BE2C (cell line): ENCODE data around the gene POC1A.

Experiments used
- DNase-seq: peaks from one replicate; pipeline ENCODE4 v3.0.0-alpha.2; 2020
- H3K27me3 ChIP-seq: fragments of 250-450 bp; sonication (Bioruptor Pico); 2 replicates; pipeline ENCODE4 v1.5.1; 2020; ENCODE audit warnings: mild to moderate bottlenecking
- H3K36me3 ChIP-seq: fragments of 250-450 bp; sonication (Bioruptor Pico); 2 replicates; pipeline ENCODE4 v1.5.1; 2020; ENCODE audit warnings: mild to moderate bottlenecking
- H3K4me1 ChIP-seq: fragments of 250-450 bp; sonication (Bioruptor Pico); 2 replicates; pipeline ENCODE4 v1.5.1; 2020
- H3K4me3 ChIP-seq: 2 replicates; pipeline ENCODE4 v1.5.1; 2011; ENCODE audit warnings: low read depth, low read length
- H3K9me3 ChIP-seq: fragments of 250-450 bp; sonication (Bioruptor Pico); 2 replicates; pipeline ENCODE4 v1.5.1; 2020
- TF ChIP-seq, protein P1 (sequence below): IDR thresholded peaks from 2 replicates; pipeline ENCODE4 v1.5.1; 2012; ENCODE audit warnings: mild to moderate bottlenecking, low read depth, low read length

The POC1A gene

DNA sequence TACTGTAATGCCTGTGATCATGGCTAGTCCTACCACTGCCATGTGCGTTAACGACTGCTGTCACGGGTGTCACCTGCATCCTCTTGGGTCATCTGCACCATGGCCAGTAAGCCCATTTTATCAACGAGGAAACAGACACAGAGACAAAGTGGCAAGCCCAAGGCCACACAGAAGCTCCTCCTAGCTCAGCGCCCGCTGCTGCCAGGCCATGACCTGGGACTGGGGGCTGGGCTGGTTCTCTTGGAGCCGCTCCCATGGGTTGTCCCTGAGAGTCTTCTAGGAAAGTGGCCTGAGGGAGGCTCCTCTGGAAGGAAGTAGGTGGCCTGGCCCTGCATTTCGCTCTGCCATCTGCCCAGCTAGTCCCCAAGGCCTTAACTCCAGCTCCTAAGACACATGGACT lies 102.8 kb downstream of the POC1A start:
- Histone ChIP-seq H3K9me3 (no peaks in the 10 kb centered on the region), H3K4me3 (no peak overlapping the region), H3K36me3 (peaks cover 52% of the 10 kb centered on the region), H3K4me1 (peaks cover 25% of the 10 kb centered on the region), H3K27me3 (no peaks in the 10 kb centered on the region)
- TF ChIP-seq, protein P1, sequence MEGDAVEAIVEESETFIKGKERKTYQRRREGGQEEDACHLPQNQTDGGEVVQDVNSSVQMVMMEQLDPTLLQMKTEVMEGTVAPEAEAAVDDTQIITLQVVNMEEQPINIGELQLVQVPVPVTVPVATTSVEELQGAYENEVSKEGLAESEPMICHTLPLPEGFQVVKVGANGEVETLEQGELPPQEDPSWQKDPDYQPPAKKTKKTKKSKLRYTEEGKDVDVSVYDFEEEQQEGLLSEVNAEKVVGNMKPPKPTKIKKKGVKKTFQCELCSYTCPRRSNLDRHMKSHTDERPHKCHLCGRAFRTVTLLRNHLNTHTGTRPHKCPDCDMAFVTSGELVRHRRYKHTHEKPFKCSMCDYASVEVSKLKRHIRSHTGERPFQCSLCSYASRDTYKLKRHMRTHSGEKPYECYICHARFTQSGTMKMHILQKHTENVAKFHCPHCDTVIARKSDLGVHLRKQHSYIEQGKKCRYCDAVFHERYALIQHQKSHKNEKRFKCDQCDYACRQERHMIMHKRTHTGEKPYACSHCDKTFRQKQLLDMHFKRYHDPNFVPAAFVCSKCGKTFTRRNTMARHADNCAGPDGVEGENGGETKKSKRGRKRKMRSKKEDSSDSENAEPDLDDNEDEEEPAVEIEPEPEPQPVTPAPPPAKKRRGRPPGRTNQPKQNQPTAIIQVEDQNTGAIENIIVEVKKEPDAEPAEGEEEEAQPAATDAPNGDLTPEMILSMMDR, result no peak
- DNase-seq, result no peak

DNA sequence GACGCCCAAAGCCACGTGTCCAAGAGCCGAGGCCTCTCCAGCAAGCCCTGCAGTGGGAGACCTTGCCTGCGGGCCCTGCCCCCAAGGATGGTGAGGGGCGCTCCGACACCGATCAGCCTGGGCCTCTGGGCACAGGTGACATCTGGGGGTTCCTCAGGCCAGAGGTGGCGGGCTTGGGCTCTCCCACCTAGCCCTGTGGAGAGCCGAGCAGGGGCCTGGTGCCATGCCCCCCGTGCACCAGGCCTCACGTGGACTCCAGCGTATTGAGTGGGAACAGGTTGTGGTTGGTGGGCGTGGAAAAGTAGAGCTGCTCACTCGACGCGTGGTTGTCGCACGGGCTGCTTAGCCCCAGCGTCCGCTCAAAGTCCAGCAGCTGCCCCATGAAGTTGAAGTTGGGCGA lies 103.7 kb downstream of the POC1A start:
- Histone ChIP-seq H3K4me3 (no peak overlapping the region), H3K27me3 (no peaks in the 10 kb centered on the region), H3K4me1 (peaks cover 31% of the 10 kb centered on the region), H3K9me3 (no peaks in the 10 kb centered on the region), H3K36me3 (peaks cover 52% of the 10 kb centered on the region)
- no peak for DNase-seq
- TF ChIP-seq, protein P1, result no peak

DNA sequence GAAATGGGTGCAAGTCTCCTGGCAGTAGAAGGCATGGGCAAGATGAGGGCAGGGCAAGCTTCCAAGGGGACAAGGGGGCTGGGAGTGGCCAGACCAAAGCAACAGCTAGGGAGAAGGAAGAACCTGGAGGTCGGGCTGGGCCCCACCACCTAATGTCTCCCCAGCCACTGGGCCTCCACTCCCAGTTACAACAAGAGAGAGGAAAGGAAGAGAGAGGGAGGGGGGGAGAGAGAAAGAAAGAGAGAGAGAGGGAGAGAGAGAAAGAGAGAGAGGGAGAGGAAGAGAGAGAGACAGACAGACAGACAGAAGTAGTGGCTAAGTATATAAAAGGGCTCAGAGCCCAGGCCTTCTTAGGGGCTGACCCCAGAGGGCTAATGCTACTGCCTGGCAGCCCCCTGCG lies 104.7 kb downstream of the POC1A start:
- no peak for DNase-seq
- Histone ChIP-seq H3K27me3 (no peaks in the 10 kb centered on the region), H3K9me3 (no peaks in the 10 kb centered on the region), H3K4me3 (no peak overlapping the region), H3K4me1 (peaks cover 36% of the 10 kb centered on the region), H3K36me3 (peaks cover 52% of the 10 kb centered on the region)
- TF ChIP-seq, protein P1, result no peak

DNA sequence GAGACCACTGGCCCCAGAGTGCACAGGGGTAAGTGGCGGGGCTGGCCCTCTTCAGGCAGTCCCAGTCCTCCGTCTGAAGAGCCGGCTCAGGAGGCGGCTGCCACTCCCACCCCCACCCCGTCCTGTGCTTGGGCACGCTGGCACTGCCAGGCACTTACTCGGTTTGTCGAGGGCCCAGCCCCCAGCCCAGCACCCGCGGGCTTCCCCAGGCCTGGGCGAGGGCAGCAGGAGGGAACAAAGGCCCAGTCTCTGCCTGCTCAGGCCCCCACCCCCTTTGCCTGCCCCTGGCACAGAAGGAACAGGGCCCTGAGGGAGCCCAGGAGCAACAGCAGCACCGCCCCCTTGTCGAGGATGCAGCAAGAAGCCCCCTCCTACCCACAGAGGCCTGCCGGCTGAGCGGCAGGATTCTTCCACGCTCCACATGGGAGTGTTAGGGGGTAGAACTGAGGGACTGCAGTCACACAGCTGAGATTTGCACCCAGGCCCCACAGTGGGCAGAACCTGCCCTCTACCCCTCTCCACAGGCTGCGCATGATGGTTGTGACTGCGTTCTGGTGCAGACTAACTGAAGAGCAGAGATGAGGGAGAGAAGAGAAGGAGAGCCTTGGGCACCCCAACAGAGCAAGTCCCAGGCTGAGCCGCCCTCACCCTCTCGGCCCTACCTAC lies 106.8 kb downstream of the POC1A start:
- TF ChIP-seq, protein P1, result no peak
- H3K4me3 ChIP-seq, result no peak overlapping the region
- no peak for DNase-seq
- peaks cover 35% of the 10 kb centered on the region for H3K36me3 ChIP-seq
- no peaks in the 10 kb centered on the region for H3K9me3 ChIP-seq
- H3K27me3 ChIP-seq, result no peaks in the 10 kb centered on the region
- peaks cover 27% of the 10 kb centered on the region for H3K4me1 ChIP-seq

DNA sequence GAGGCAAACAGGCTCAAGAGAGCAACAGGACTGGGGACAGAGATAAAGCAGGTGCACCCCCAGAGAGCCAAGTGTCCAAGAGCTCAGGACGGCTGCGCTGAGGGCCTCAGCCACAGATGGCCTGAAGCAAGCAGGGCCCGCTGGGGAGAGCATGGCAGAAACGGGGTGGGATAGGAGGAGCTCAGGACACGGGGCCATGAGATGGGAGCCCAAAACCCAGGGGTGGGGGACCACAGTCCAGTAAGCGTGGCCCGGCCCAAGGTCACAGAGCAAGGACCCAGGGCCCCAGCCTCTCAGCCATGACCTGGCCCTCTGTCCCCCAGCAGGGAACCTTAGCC lies 107.4 kb downstream of the POC1A start:
- Histone ChIP-seq H3K9me3 (no peaks in the 10 kb centered on the region), H3K4me1 (peaks cover 27% of the 10 kb centered on the region), H3K36me3 (peaks cover 29% of the 10 kb centered on the region), H3K27me3 (no peaks in the 10 kb centered on the region), H3K4me3 (no peak overlapping the region)
- TF ChIP-seq, protein P1, result no peak
- DNase-seq, result no peak

DNA sequence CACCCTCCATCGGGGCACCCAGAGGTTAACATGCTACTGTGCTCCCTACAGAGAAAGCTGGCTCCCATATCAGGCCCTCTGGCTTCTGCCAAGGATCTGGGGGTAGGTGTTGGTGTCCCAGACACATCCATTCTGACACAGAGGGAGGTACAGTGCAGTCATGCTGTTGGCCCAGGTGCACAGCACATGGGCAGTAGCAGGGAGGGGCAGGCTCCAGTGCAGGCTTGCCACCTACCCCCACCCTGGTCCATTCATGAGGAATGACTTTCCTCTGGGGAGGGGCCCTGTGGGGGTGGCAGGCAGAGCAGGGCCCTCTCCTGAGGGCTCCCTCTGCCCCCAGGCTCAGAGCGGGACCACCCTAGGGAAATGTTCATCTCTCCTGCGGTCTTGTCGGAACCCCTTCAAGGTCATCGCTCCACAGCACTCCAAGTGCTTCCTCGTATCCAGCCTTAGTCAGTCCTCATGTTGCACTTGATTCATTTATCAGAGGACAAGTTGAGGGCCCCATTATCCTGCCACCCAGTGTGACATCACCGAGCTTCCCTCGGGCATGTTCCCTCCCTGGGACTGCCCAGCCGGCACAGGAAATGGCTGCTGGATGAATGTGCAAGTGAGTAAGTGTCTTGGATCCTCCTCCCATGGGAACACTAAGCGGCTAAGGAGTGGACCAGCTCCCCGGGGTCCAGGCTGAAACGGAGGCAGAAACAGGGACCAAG lies 107.9 kb downstream of the POC1A start:
- Histone ChIP-seq H3K4me3 (no peak overlapping the region), H3K27me3 (no peaks in the 10 kb centered on the region), H3K9me3 (no peaks in the 10 kb centered on the region), H3K4me1 (peaks cover 32% of the 10 kb centered on the region), H3K36me3 (peaks cover 24% of the 10 kb centered on the region)
- DNase-seq, result peak; percentile 54
- TF ChIP-seq, protein P1, result no peak
